A549 treated with DMSO at 1 μM for 4 hours (cell line): ENCODE data around the gene C2CD2. TPM values are rescaled to one million over a fixed set of nuclear protein-coding genes. Genes with fewer than 3 reads are reported as not detected.

Experiments
- total RNA-seq: library from RNA; stranded (reverse); fragments of 200-300 nt; extraction: Qiagen RNA extraction; gene quantifications from 5 replicates; pipeline ENCODE4 v1.2.3, GENCODE V29; 2022; ENCODE audit warnings: low read depth

C2CD2 gene
- 10.4 to 11.6 TPM (median 10.7 TPM) in 5 replicates for total RNA-seq

GRCh38 chr21:41953831-41954653 lies at the start of gene C2CD2:
Gene C2CD2 (minus strand): TSS chr21:41954018. CDS start chr21:41953648, 370 bp downstream.

GRCh38 chr21:41879190-41879998 lies 74.4 kb downstream of the C2CD2 start, which contains the start of gene PRDM15:
Gene PRDM15 (minus strand): TSS chr21:41879344. CDS start chr21:41860363, 18,981 bp downstream.

Other genes with a start within 250 kb of the C2CD2 start
- 11.4 to 15.0 TPM (median 12.3 TPM) in 5 replicates for gene RIPK4, start 187.0 kb downstream of the C2CD2 start, total RNA-seq
- gene PRDM15, start 74.7 kb downstream of the C2CD2 start, total RNA-seq = 2.5 to 4.3 TPM (median 3.8 TPM) in 5 replicates
- 5.9 to 7.7 TPM (median 6.9 TPM) in 5 replicates for gene ZBTB21, start 56.3 kb upstream of the C2CD2 start, total RNA-seq
- gene UMODL1, start 117.3 kb upstream of the C2CD2 start, total RNA-seq = not detected in 5 replicates